Lower lobe of right lung (tissue), 2 donors: ENCODE results near the gene OSBPL8. TPM values are rescaled to one million over a fixed set of nuclear protein-coding genes. Genes with fewer than 3 reads are reported as not detected.
"Not testable (repeated sequence)": the region's sequence is repeated elsewhere in the genome, so short reads cannot be mapped to it uniquely, and the experiment has no call there.

Experiments
- ATAC-seq, 2 donors: fragments of 200-7000 bp; cut with Tn5 transposase; one replicate each; pipeline ENCODE4 v1.9.1; 2020 to 2022; ENCODE audit warnings: mild to moderate bottlenecking in 2 of 2, moderate library complexity in 2 of 2
- DNase-seq: peaks from one replicate; pipeline ENCODE4 v3.0.0-alpha.2; 2020
- H3K27ac ChIP-seq: fragments of 200-600 bp; one replicate; pipeline ENCODE4 v1.8.0; 2022
- H3K27me3 ChIP-seq: fragments of 200-600 bp; one replicate; pipeline ENCODE4 v1.8.0; 2022; ENCODE audit warnings: low read depth
- H3K36me3 ChIP-seq: fragments of 200-600 bp; one replicate; pipeline ENCODE4 v1.8.0; 2022; ENCODE audit warnings: mild to moderate bottlenecking
- H3K4me1 ChIP-seq: fragments of 200-600 bp; one replicate; pipeline ENCODE4 v1.8.0; 2022
- H3K4me3 ChIP-seq: fragments of 200-600 bp; one replicate; pipeline ENCODE4 v1.8.0; 2022; ENCODE audit warnings: mild to moderate bottlenecking
- H3K9me3 ChIP-seq: fragments of 200-600 bp; one replicate; pipeline ENCODE4 v1.8.0; 2022
- CTCF ChIP-seq: fragments of 200-600 bp; IDR thresholded peaks from one replicate; pipeline ENCODE4 v1.8.0; 2022; ENCODE audit warnings: antibody characterized with exemption, mild to moderate bottlenecking
- intact Hi-C: fragments of 100-400 bp; cut with DNase I; formaldehyde crosslinking; loops from one replicate; pipeline ENCODE4 v1.11.0; 2022
- total RNA-seq: library from RNA; stranded (reverse); fragmentation: NEBNext Ultra II Directional; extraction: Animal tissue kit (Norgen Biotek cat#: 25700); gene quantifications from one replicate; pipeline ENCODE4 v1.2.1, GENCODE V29; 2021
- donor health status: DM: no; HTN: yes; CAD: no; lungs with severe emphysema.

OSBPL8 gene
- total RNA-seq, 1 donor from 2014 or later = 82.7 TPM

- intact Hi-C loops = no loop called here
- H3K9me3 ChIP-seq = no peaks in the 10 kb centered on the region
- H3K4me3 ChIP-seq = no peak overlapping the region
- no peaks in the 10 kb centered on the region for H3K27me3 ChIP-seq
- no peak for ATAC-seq
- no peaks in the 10 kb centered on the region for H3K4me1 ChIP-seq
- no peak overlapping the region for H3K27ac ChIP-seq
- DNase-seq = no peak
- no peak for TF ChIP-seq CTCF
- no peaks in the 10 kb centered on the region for H3K36me3 ChIP-seq
Observed at GRCh38 chr12:76501390-76501789, 58.2 kb downstream of the OSBPL8 start.

GRCh38 chr12:76499136-76499535 is 60.4 kb downstream of the OSBPL8 start:
- H3K9me3 ChIP-seq, H3K27ac ChIP-seq, H3K36me3 ChIP-seq, H3K4me1 ChIP-seq, DNase-seq, H3K27me3 ChIP-seq, ATAC-seq, H3K4me3 ChIP-seq, intact Hi-C loops: not testable (repeated sequence)

GRCh38 chr12:76495556-76495955 is 64.0 kb downstream of the OSBPL8 start:
- no peaks in the 10 kb centered on the region for H3K36me3 ChIP-seq
- TF ChIP-seq CTCF = no peak
- no peak overlapping the region for H3K27ac ChIP-seq
- no peaks in the 10 kb centered on the region for H3K27me3 ChIP-seq
- DNase-seq (no peak), ATAC-seq (no peak)
- H3K9me3 ChIP-seq = peaks cover 19% of the 10 kb centered on the region
- H3K4me1 ChIP-seq = no peaks in the 10 kb centered on the region
- H3K4me3 ChIP-seq = no peak overlapping the region
- intact Hi-C loops = no loop called here

- TF ChIP-seq CTCF = no peak
- DNase-seq (no peak), ATAC-seq (no peak)
- Histone ChIP-seq H3K27me3 (no peaks in the 10 kb centered on the region), H3K9me3 (peaks cover 19% of the 10 kb centered on the region), H3K4me1 (no peaks in the 10 kb centered on the region), H3K27ac (no peak overlapping the region), H3K4me3 (no peak overlapping the region), H3K36me3 (peaks cover 11% of the 10 kb centered on the region)
- intact Hi-C loops = no loop called here
Observed at GRCh38 chr12:76491292-76491691, 68.3 kb downstream of the OSBPL8 start.

GRCh38 chr12:76490763-76491162 is 68.8 kb downstream of the OSBPL8 start:
- no peak for ATAC-seq
- H3K27me3 ChIP-seq = no peaks in the 10 kb centered on the region
- intact Hi-C loops = no loop called here
- DNase-seq = no peak
- H3K4me1 ChIP-seq = no peaks in the 10 kb centered on the region
- H3K9me3 ChIP-seq = peaks cover 19% of the 10 kb centered on the region
- no peak overlapping the region for H3K4me3 ChIP-seq
- TF ChIP-seq CTCF = no peak
- no peak overlapping the region for H3K27ac ChIP-seq
- peaks cover 11% of the 10 kb centered on the region for H3K36me3 ChIP-seq

- Histone ChIP-seq H3K27me3 (no peaks in the 10 kb centered on the region), H3K27ac (no peak overlapping the region), H3K9me3 (peaks cover 19% of the 10 kb centered on the region), H3K4me3 (no peak overlapping the region), H3K36me3 (peaks cover 11% of the 10 kb centered on the region), H3K4me1 (no peaks in the 10 kb centered on the region)
- TF ChIP-seq CTCF = no peak
- ATAC-seq (no peak), DNase-seq (no peak)
- intact Hi-C loops = no loop called here
Observed at GRCh38 chr12:76489737-76490136, 69.8 kb downstream of the OSBPL8 start.
